Bronchial epithelial cell (primary cell): ENCODE results near the gene EDRF1. TPM values are rescaled to one million over a fixed set of nuclear protein-coding genes. Genes with fewer than 3 reads are reported as not detected.

Experiments used
- DNase-seq: peaks from one replicate; pipeline ENCODE4 v3.0.0-alpha.2; 2010; ENCODE audit warnings: low read depth
- FAIRE-seq: peaks from 2 replicates; lab custom pipeline; 2011; peaks lifted over from hg19 to GRCh38; lab: Jason Lieb, UNC
- H3K27me3 ChIP-seq: 2 replicates; pipeline ENCODE4 v1.5.1; 2011; ENCODE audit warnings: low read length; ENCODE audit not compliant: control insufficient read depth, insufficient read depth
- H3K36me3 ChIP-seq: 2 replicates; pipeline ENCODE4 v1.5.1; 2011; ENCODE audit warnings: low read length; ENCODE audit not compliant: control insufficient read depth, insufficient read depth
- H3K4me3 ChIP-seq: 2 replicates; pipeline ENCODE4 v1.5.1; 2011; ENCODE audit warnings: mild to moderate bottlenecking, low read depth, low read length, control low read depth
- total RNA-seq: library from RNA; depleted of rRNA; stranded (reverse); fragments of >200 nt; gene quantifications from 2 replicates; pipeline ENCODE4 v1.2.1, GENCODE V29; 2014
- TF ChIP-seq, protein P1 (sequence below): IDR thresholded peaks from 2 replicates; pipeline ENCODE4 v1.5.1; 2011; ENCODE audit warnings: mild to moderate bottlenecking, moderate library complexity, low read length, control low read depth, inconsistent platforms; ENCODE audit not compliant: insufficient read depth, severe bottlenecking

EDRF1 gene
- total RNA-seq, 1 donor from 2014 or later, result 15.5 TPM

- TF ChIP-seq, protein P1, sequence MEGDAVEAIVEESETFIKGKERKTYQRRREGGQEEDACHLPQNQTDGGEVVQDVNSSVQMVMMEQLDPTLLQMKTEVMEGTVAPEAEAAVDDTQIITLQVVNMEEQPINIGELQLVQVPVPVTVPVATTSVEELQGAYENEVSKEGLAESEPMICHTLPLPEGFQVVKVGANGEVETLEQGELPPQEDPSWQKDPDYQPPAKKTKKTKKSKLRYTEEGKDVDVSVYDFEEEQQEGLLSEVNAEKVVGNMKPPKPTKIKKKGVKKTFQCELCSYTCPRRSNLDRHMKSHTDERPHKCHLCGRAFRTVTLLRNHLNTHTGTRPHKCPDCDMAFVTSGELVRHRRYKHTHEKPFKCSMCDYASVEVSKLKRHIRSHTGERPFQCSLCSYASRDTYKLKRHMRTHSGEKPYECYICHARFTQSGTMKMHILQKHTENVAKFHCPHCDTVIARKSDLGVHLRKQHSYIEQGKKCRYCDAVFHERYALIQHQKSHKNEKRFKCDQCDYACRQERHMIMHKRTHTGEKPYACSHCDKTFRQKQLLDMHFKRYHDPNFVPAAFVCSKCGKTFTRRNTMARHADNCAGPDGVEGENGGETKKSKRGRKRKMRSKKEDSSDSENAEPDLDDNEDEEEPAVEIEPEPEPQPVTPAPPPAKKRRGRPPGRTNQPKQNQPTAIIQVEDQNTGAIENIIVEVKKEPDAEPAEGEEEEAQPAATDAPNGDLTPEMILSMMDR, result no peak
- Histone ChIP-seq H3K36me3 (peaks cover 3% of the 10 kb centered on the region), H3K4me3 (no peak overlapping the region), H3K27me3 (no peaks in the 10 kb centered on the region)
- no peak for DNase-seq
- no peak for FAIRE-seq
These were observed 80.1 kb downstream of the EDRF1 start for GRCh38 chr10:125799451-125800182.

DNA sequence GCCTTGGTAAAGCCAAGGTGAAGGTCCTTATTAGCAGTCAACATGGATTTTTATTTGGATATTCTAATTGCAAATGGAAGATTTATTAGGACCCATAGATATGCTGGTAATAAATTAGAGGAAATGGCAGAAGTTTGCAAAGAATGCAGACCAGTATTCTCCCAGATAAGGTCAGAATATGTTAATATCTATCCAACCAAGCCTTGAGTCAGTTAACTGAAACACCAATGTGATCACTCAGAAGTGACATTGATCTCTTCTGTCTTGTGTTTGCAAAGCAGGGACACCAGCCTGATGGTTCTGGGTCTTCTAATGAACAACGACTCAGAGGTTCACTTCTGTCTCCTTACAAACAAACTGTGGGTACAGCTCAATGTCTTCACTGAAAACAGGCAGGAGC, 82.1 kb downstream of the EDRF1 start:
- no peak for FAIRE-seq
- TF ChIP-seq, protein P1, result no peak

DNA sequence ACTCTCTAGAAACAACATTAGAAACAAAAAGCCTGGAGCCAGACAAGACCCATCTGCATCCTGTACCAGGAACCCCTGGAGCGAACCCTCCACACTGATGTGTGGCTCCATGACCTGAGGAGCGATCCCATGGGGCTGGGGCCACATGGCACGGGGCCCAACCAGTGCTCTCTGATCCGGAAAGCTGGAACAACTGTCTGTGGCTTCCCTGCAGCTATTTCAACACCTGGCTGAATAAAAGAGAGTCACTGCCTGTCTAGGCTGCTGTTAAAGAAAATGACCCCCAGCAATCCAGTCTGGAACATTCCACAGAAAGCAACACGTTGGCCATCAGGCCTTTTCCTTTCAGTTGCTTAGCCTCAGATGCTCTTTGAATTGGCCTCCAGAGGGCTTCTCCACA, 82.6 kb downstream of the EDRF1 start:
- H3K27me3 ChIP-seq, result no peaks in the 10 kb centered on the region
- no peak overlapping the region for H3K4me3 ChIP-seq
- no peak for DNase-seq
- TF ChIP-seq, protein P1, result no peak
- no peak for FAIRE-seq
- H3K36me3 ChIP-seq, result peaks cover 12% of the 10 kb centered on the region

More for the DNA sequence above, 82.1 kb downstream of the EDRF1 start:
- no peaks in the 10 kb centered on the region for H3K27me3 ChIP-seq
- H3K4me3 ChIP-seq, result no peak overlapping the region
- peaks cover 11% of the 10 kb centered on the region for H3K36me3 ChIP-seq
- no peak for DNase-seq

- DNase-seq, result peak; percentile 8
These were observed 83.2 kb downstream of the EDRF1 start for GRCh38 chr10:125802739-125803138.

GRCh38 chr10:125808047-125808446, 88.5 kb downstream of the EDRF1 start:
- Histone ChIP-seq H3K4me3 (no peak overlapping the region), H3K27me3 (no peaks in the 10 kb centered on the region), H3K36me3 (peaks cover 15% of the 10 kb centered on the region)
- TF ChIP-seq, protein P1, result no peak
- FAIRE-seq (no peak), DNase-seq (no peak)

More at GRCh38 chr10:125802739-125803138, 83.2 kb downstream of the EDRF1 start:
- Histone ChIP-seq H3K27me3 (no peaks in the 10 kb centered on the region), H3K36me3 (peaks cover 14% of the 10 kb centered on the region), H3K4me3 (no peak overlapping the region)
- no peak for FAIRE-seq
- TF ChIP-seq, protein P1, result no peak
